Measurements from ENCODE around the gene CELF4. TPM values are rescaled to one million over a fixed set of nuclear protein-coding genes. Genes with fewer than 3 reads are reported as not detected.

Gene CELF4
- total RNA-seq, 1 donor from 2014 or later: 0.19 TPM

DNA sequence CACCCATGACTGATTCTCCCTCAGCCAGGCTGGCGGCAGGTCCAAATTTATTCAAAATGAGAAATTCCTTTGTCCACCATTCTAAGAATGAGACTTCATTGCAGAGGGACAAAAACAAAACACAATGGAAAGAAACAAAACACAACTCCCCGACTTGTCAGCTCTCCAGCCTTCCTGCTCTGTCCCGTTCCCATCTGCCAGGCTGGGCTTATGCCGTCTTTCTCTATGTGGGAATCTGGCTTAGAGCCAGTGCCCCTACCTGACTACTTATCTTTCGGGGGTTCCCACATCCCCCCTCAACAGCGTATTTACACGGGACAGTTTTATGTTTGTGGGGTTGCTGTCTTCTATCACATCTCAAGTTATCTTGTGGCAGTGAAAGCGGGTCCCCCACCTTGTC, 13.8 kb downstream of the CELF4 start:
- ATAC-seq (ENCODE audit: poor library complexity) (no peak), DNase-seq (no peak)
- intact Hi-C loops (cut with DNase I): no loop called here

DNA sequence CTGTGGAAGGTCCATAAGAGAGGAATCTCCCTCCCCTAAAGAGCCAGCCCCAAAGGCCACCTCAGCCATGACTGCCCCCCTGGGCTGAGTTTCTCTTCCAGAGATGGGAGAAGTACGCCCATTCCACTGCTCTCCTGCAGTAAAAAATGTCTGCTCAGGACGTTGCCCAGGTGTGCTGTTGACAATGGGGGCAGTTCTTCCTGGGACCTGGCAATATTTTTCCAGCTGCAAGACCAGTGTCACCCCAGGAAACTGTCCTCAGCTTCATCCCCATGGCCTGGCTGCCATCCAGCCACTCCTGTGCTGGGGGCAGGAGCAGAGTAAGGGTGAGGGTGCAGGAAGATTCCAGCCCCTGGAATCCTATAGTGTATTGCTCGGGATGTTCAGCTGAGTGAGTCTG, 14.3 kb downstream of the CELF4 start:
- no peak for DNase-seq
- intact Hi-C loops (cut with DNase I): no loop called here
- no peak for ATAC-seq (ENCODE audit: poor library complexity)

GRCh38 chr18:37550118-37550875, 15.3 kb downstream of the CELF4 start:
- intact Hi-C loops (cut with DNase I): no loop called here
- DNase-seq: no peak
- ATAC-seq (ENCODE audit: poor library complexity): no peak

DNA sequence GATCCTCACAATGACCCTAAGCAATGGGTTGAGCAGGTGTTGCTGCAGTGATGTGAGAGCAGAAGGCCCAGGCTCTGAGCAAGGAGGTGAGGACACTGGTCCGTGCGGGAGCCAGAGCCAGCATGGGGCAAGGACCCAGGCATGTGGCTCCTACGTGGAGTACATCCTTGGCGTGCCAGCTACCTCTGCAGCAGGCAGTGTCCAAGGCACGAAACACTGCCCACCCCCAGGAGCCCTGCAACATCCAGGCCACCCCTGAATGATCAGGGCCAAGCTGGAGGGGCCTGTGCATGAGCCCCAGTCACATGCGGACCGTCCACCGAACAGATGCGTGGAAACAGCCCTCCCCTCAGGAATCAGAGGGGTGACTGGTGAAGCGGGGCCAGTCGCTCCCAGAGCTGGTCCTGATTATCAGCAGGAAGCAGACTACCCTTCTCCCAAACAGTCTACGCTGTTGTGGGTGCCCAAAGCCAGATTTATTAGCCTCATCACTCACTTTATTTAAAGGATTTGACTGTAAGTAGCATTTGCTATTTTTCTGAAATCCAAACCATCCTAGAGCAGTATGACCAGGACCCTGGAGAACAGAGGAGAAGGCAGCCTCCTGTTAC, 16.8 kb downstream of the CELF4 start:
- intact Hi-C loops (cut with DNase I): no loop called here
- ATAC-seq (ENCODE audit: poor library complexity) (no peak), DNase-seq (no peak)

DNA sequence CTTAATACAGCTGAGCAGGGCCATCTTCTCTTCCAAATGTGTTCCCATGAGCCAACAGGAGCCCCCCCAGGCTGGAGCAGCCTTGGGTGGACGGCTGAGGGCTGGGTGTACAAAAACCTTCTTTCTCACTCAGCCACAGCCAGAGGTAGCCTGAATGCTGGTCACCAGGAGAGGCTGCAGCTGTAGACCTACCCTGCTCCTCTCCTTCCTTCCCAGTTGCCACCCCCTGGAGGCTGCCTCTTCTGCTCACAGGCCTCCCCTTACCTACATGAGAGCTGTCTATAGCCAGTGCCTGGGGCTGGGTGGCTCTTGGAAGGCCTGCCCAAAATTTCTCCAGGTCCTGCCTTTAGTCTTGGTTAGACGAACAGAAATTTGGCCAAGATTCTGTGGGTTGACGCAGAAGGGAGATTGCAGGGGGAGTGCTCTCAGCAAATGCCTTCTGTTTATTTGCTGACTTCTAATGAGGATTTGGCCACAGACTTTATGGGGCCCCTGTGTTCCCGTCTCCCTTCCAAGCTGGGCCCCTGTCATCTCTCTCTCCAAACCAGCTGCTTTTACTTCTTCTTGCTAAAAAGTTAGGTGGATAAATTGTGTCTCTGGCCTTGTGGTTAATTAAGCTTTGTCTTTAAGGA, 18.3 kb downstream of the CELF4 start:
- no peak for DNase-seq
- intact Hi-C loops (cut with DNase I): no loop called here

DNA sequence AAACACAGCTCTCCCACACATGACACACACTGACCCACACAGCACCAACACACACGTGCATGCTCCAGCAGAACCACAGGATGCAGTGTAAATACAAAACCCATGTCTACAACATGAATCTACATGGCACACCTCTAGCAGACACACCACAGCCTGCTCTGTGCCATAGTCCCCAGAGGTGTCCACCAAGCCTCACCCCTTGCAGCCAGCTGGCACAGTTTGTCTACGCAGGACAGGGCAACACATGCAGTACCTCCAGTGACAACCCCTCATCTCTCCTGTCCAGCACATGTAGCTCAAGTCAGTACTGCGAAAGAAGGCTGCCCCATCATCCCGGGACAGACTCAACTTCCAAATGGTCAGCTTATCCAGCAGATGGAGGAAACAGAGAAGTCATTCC, 18.9 kb downstream of the CELF4 start:
- ATAC-seq (ENCODE audit: poor library complexity): no peak
- intact Hi-C loops (cut with DNase I): no loop called here
- DNase-seq: no peak

More for the DNA sequence above, 18.3 kb downstream of the CELF4 start:
- no peak for ATAC-seq (ENCODE audit: poor library complexity)

DNA sequence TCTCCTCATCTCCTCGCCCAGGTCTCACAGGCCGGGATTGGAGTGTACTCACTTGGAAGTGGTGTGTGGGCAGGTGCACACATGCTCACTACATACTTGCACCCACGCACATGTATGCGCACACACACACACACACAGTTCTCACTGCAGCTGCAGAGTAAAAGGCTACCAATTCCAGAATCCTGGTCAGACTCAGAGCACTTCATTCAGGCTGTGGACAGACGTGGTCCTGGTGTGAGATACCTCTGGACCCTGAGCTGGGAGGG, 19.4 kb downstream of the CELF4 start:
- DNase-seq: no peak
- no peak for ATAC-seq (ENCODE audit: poor library complexity)
- intact Hi-C loops (cut with DNase I): no loop called here

- DNase-seq: no peak
- intact Hi-C loops (cut with DNase I): no loop called here
- ATAC-seq (ENCODE audit: poor library complexity): no peak
Measured at GRCh38 chr18:37545461-37546271, 19.9 kb downstream of the CELF4 start.

DNA sequence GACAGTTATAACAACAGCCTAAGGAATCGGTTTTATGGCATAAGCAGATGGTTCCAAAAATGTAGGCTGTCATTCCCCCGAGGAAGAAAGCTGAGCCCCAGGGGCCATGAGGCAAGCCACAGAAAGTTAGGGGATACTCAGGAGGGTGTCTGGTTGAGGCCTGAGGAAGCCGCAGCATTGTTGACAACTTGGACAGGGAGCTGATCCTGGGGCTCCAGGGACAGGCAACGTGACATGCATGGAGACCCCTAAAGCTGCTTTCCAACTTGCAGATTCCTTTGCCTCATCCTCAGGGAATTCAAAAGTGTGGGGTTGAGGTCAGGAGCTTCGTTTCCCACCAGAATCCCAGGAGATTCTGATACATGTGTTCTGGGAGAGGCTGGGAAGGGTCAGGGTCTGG, 20.9 kb downstream of the CELF4 start:
- DNase-seq (no peak), ATAC-seq (ENCODE audit: poor library complexity) (no peak)

GRCh38 chr18:37544217-37544616, 21.4 kb downstream of the CELF4 start:
- intact Hi-C loops (cut with DNase I): no loop called here
- DNase-seq: no peak
- ATAC-seq (ENCODE audit: poor library complexity): no peak

More for the DNA sequence above, 20.9 kb downstream of the CELF4 start:
- intact Hi-C loops (cut with DNase I): no loop called here

GRCh38 chr18:37543321-37543720, 22.3 kb downstream of the CELF4 start:
- intact Hi-C loops (cut with DNase I): no loop called here
- ATAC-seq (ENCODE audit: poor library complexity) (no peak), DNase-seq (no peak)

DNA sequence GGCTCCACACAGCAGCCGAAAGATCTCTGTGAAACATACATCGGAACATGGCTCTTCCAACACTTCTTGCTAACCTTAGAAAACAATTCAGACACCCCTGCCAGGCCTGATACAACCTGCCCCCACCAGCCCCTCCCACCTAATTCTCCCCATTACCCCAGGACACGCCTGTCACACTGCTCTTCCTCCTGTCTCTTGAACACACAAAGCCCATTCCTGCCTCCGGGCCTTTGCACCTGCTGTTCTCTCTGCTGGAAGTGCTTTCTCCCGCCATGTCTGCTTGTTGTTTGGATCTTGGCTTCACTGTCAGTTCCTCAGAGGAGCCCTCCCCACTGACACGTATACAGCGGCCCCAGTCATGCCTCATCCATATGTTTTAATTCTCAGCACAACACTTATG, 24.1 kb downstream of the CELF4 start:
- DNase-seq (peak; percentile 14), ATAC-seq (ENCODE audit: poor library complexity) (no peak)
- intact Hi-C loops (cut with DNase I): no loop called here

DNA sequence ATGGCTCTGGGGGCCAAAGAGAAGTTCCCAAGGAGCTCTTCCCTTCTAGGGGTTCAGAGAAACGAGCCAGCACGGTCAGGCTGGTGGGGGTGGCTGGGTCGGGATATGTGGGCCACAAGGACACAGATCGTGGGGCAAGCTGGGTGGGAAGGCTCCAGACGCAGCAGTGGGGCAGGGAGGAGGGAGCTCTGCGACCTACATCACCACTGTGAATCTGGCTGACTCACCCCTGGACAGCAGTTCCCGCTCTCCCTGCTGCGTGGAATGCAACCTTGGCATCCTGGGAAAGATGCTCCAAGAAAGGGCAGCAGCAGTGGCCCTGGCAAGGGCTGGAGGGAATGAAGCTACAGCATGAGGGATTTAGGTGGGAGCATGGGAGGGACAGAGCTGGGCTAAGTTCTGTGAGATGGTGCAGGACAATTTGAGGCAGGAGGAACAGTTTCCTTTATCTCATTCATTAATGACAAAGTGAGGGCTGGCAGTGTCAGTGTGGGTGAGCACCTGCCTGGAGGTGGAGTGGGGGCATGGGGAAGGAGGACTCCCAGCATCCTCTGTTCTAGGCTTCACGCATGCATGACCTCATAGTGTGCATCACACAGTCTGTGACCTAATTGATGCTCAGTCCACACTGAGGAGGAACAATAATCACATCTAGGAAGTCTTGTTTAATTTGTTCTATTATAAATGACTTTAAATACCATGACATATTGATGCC, 25.0 kb downstream of the CELF4 start:
- intact Hi-C loops (cut with DNase I): no loop called here
- peak; percentile 13 for DNase-seq
- ATAC-seq (ENCODE audit: poor library complexity): no peak

DNA sequence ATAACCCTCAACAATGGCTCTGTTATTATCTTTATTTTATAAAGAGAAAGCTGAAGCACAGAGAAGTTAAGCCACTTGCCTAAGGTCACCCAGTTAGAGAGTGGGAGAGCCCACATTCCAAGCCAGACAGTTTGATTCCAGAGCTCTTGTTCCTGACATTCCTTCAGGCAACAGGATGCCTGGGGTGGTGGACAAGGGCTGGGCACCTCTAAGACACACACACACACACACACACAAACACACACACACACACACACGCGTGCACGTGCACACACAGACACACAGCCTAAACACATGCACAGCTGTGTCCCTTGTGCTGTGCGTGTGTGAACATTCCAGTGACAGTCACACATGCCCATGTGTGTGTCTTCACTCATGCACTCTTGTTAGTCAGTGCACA, 26.4 kb downstream of the CELF4 start:
- ATAC-seq (ENCODE audit: poor library complexity) (no peak), DNase-seq (peak; percentile 6)
- intact Hi-C loops (cut with DNase I): loop anchor here (5.0 to 10.0 kb wide), 2 partner anchors 92 to 194 kb away; no protein-coding TSS in a partner anchor

DNA sequence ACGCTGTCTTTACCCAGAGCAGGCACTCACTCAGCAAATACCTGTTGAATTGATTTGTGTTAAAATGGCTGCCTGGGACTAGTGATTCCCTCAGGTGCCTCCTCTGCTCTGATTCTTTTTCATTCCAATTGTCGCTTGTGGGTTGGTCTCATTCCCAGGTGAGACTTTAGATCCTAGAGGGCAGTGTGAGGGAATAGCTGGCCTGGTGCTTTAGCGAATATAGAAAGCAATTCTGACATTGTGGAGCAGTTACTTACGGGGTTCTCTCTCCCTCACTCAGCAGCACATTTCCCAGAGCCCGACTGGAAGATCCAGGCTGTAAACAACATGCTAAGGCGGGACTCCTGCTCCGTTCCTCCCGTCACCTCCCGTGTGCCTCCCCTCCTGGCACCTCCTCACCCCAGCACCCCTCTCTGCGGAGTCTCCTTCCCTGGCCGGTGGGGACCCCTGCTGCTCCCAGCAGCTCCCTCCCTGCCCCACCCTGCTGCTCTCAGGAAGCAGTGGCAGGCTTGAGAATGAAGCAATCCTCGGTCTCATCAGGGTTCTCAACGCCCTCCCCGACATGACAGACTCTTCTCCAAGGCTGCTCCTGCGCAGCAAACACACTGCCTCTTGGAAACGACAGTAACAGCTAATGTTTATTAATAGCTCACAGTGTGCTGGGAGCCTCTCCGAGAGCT, 26.9 kb downstream of the CELF4 start:
- ATAC-seq (ENCODE audit: poor library complexity): peak; percentile 52
- peak; percentile 7 for DNase-seq
- intact Hi-C loops (cut with DNase I): loop anchor here (1.0 to 10.0 kb wide), 3 partner anchors 91 to 194 kb away; no protein-coding TSS in a partner anchor

DNA sequence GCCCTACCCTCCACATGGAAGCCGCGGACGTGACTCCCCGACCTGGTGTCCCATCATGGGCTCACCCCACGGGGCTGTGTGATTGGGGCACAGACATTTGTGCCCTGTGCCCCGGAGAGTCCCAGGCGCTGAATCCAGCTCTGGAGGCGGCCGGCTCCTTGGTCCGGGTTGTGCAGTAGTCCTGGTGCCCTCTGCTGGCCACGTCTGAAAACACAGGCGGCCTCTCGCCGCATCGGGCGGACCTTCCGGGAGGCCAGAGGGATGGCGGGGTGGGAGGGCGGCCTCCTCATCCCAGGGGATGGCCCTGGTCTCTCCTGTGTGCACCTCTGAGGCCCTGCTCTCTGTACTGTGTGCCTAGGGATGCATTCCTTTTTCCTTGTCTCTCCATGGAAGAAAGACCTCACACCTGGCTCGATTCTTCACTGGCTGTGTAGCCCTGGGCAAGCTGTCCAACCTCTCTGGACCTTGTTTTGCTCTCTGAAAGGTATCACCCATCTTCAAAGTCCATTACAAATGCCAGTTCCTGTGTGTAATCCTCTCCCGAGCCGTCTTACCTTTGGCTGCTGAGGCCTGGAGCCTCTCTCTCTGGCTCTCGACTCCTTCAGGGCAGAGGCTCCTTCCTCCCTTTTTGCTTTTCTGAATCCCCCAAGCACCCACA, 27.6 kb downstream of the CELF4 start:
- ATAC-seq (ENCODE audit: poor library complexity) (peak; percentile 93), DNase-seq (peak; percentile 83)
- intact Hi-C loops (cut with DNase I): loop anchor here (1.0 to 10.0 kb wide), 3 partner anchors 91 to 193 kb away; no protein-coding TSS in a partner anchor

GRCh38 chr18:37536656-37537055, 28.9 kb downstream of the CELF4 start:
- ATAC-seq (ENCODE audit: poor library complexity) (no peak), DNase-seq (no peak)
- intact Hi-C loops (cut with DNase I): loop anchor here (5.0 to 10.0 kb wide), 2 partner anchors 89 to 192 kb away; no protein-coding TSS in a partner anchor
